IPS DF 6.9 (cell line): ENCODE measurements around the gene TTC7B.

Experiments used
- DNase-seq: peaks from one replicate; pipeline ENCODE4 v3.0.0-alpha.2; 2013; ENCODE audit warnings: low read depth, low spot score
- H3K27ac ChIP-seq: one replicate; pipeline ENCODE4 v1.5.1; 2013; ENCODE audit warnings: low read length, control low read depth
- H3K27me3 ChIP-seq: 2 replicates; pipeline ENCODE4 v1.6.1; 2013; ENCODE audit warnings: mild to moderate bottlenecking, low read length; ENCODE audit not compliant: control insufficient read depth, insufficient read depth
- H3K36me3 ChIP-seq: 2 replicates; pipeline ENCODE4 v1.6.1; 2013; ENCODE audit warnings: low read length; ENCODE audit not compliant: control insufficient read depth, insufficient read depth
- H3K4me1 ChIP-seq: 2 replicates; pipeline ENCODE4 v1.6.1; 2013; ENCODE audit warnings: low read length; ENCODE audit not compliant: control insufficient read depth, insufficient read depth
- H3K4me3 ChIP-seq: 2 replicates; pipeline ENCODE4 v1.5.1; 2013; ENCODE audit warnings: mild to moderate bottlenecking, low read length
- H3K9me3 ChIP-seq: 2 replicates; pipeline ENCODE4 v1.6.1; 2013; ENCODE audit warnings: low read length, inconsistent platforms; ENCODE audit not compliant: control insufficient read depth, insufficient read depth
- WGBS: extraction: QIAGEN DNeasy Blood & Tissue Kit; methylation state at CpG from one replicate; pipeline ENCODE4 v1.1.7; 2013; ENCODE audit warnings: mixed read lengths, missing lambda C conversion rate; ENCODE audit not compliant: insufficient read length, insufficient coverage; 5-methylcytosine and 5-hydroxymethylcytosine counted together

TTC7B gene

GRCh38 chr14:90678846-90679362, 137.3 kb downstream of the TTC7B start:
- no peak for DNase-seq
- peaks cover 1% of the 10 kb centered on the region; the same call in 1 of the 2 replicates for H3K4me1 ChIP-seq
- no peak overlapping the region for H3K4me3 ChIP-seq
- no CpG with 5 or more reads among the region's 6 CpGs for WGBS
- H3K36me3 ChIP-seq: 0 out of 2 replicates have a peak, but pooled peaks cover 2% of the 10 kb centered on the region
- no peak overlapping the region for H3K27ac ChIP-seq
- H3K27me3 ChIP-seq: no peaks in the 10 kb centered on the region
- no peaks in the 10 kb centered on the region for H3K9me3 ChIP-seq

- no peak for DNase-seq
- H3K4me1 ChIP-seq: peaks cover 1% of the 10 kb centered on the region; the same call in 1 of the 2 replicates
- no peaks in the 10 kb centered on the region for H3K9me3 ChIP-seq
- 0 out of 2 replicates have a peak, but pooled peaks cover 2% of the 10 kb centered on the region for H3K36me3 ChIP-seq
- H3K4me3 ChIP-seq: no peak overlapping the region
- H3K27ac ChIP-seq: no peak overlapping the region
- WGBS: no CpG with 5 or more reads among the region's 1 CpG
- H3K27me3 ChIP-seq: no peaks in the 10 kb centered on the region
Observed at GRCh38 chr14:90678420-90678819, 137.8 kb downstream of the TTC7B start.

DNA sequence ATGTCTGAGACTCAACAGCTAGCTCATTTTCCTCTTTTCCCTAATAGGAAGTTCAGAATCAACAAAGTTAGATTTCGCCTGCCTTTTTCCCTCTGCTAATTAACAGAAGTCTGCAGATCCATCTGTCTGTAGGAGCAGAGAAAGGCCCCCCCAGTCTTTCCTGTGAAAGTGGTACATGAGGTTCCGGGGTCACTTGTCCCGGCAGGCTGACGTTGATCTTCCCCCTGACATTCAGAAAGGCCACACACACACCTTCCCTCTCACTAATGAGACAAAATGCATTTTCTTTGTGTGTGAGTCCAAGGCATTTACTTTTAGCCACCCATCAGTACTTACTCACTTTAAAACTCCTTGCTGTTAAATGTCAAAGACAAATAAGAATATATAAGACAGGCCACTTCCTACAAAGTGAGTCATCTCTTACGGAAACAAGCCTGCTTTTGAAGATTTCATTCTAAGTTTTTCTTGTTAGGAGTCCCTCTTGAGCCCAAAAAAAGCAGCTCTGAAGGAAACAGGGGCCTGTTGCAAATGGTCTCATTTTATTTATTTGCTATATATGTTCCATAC, 138.7 kb downstream of the TTC7B start:
- no peak for DNase-seq
- Histone ChIP-seq H3K27ac (no peak overlapping the region), H3K36me3 (0 out of 2 replicates have a peak, but pooled peaks cover 2% of the 10 kb centered on the region), H3K9me3 (no peaks in the 10 kb centered on the region), H3K27me3 (no peaks in the 10 kb centered on the region), H3K4me1 (peaks cover 1% of the 10 kb centered on the region; the same call in 1 of the 2 replicates), H3K4me3 (no peak overlapping the region)
- no CpG with 5 or more reads among the region's 5 CpGs for WGBS

DNA sequence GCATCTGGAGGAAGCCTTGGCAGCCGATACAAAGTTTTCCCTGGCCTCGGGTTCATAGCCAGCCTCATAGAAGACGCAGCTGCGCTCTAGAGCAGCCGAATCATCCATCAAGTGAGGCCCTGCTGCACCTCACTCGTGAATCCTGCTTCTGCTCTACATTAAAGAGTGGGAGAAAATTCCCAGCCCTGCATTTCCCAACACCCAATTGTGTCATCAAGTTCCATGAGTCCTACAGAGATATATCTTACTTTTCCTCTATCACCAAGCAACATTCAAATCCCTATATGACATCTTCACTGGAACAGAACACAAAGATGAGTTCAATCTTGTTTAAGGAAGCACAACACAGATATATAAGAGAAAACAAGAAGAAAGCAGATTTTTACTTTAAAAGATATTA, 139.3 kb downstream of the TTC7B start:
- H3K4me3 ChIP-seq: no peak overlapping the region
- peaks cover 1% of the 10 kb centered on the region; the same call in 1 of the 2 replicates for H3K4me1 ChIP-seq
- WGBS: no CpG with 5 or more reads among the region's 6 CpGs
- 0 out of 2 replicates have a peak, but pooled peaks cover 2% of the 10 kb centered on the region for H3K36me3 ChIP-seq
- DNase-seq: no peak
- H3K27me3 ChIP-seq: no peaks in the 10 kb centered on the region
- no peaks in the 10 kb centered on the region for H3K9me3 ChIP-seq
- no peak overlapping the region for H3K27ac ChIP-seq

- DNase-seq: no peak
- no peak overlapping the region for H3K27ac ChIP-seq
- H3K27me3 ChIP-seq: no peaks in the 10 kb centered on the region
Observed at GRCh38 chr14:90676356-90676755, 139.9 kb downstream of the TTC7B start.

GRCh38 chr14:90675399-90675798, 140.8 kb downstream of the TTC7B start:
- WGBS: no CpG with 5 or more reads among the region's 7 CpGs
- DNase-seq: no peak

More at GRCh38 chr14:90676356-90676755, 139.9 kb downstream of the TTC7B start:
- Histone ChIP-seq H3K4me1 (no peaks in the 10 kb centered on the region), H3K9me3 (no peaks in the 10 kb centered on the region), H3K36me3 (0 out of 2 replicates have a peak, but pooled peaks cover 2% of the 10 kb centered on the region), H3K4me3 (no peak overlapping the region)
- no CpG with 5 or more reads among the region's 7 CpGs for WGBS

GRCh38 chr14:90674716-90675115, 141.5 kb downstream of the TTC7B start:
- H3K9me3 ChIP-seq: no peaks in the 10 kb centered on the region
- DNase-seq: no peak
- no peak overlapping the region for H3K27ac ChIP-seq
- H3K36me3 ChIP-seq: 0 out of 2 replicates have a peak, but pooled peaks cover 2% of the 10 kb centered on the region
- H3K27me3 ChIP-seq: no peaks in the 10 kb centered on the region
- no peak overlapping the region for H3K4me3 ChIP-seq
- no CpG with 5 or more reads among the region's 5 CpGs for WGBS
- H3K4me1 ChIP-seq: no peaks in the 10 kb centered on the region

More at GRCh38 chr14:90675399-90675798, 140.8 kb downstream of the TTC7B start:
- Histone ChIP-seq H3K4me3 (no peak overlapping the region), H3K9me3 (no peaks in the 10 kb centered on the region), H3K36me3 (0 out of 2 replicates have a peak, but pooled peaks cover 2% of the 10 kb centered on the region), H3K4me1 (no peaks in the 10 kb centered on the region), H3K27me3 (no peaks in the 10 kb centered on the region), H3K27ac (no peak overlapping the region)

GRCh38 chr14:90674043-90674670, 142.1 kb downstream of the TTC7B start:
- Histone ChIP-seq H3K4me1 (no peaks in the 10 kb centered on the region), H3K36me3 (0 out of 2 replicates have a peak, but pooled peaks cover 2% of the 10 kb centered on the region), H3K27me3 (no peaks in the 10 kb centered on the region), H3K4me3 (no peak overlapping the region), H3K9me3 (no peaks in the 10 kb centered on the region), H3K27ac (no peak overlapping the region)
- DNase-seq: no peak
- no CpG with 5 or more reads among the region's 8 CpGs for WGBS

DNA sequence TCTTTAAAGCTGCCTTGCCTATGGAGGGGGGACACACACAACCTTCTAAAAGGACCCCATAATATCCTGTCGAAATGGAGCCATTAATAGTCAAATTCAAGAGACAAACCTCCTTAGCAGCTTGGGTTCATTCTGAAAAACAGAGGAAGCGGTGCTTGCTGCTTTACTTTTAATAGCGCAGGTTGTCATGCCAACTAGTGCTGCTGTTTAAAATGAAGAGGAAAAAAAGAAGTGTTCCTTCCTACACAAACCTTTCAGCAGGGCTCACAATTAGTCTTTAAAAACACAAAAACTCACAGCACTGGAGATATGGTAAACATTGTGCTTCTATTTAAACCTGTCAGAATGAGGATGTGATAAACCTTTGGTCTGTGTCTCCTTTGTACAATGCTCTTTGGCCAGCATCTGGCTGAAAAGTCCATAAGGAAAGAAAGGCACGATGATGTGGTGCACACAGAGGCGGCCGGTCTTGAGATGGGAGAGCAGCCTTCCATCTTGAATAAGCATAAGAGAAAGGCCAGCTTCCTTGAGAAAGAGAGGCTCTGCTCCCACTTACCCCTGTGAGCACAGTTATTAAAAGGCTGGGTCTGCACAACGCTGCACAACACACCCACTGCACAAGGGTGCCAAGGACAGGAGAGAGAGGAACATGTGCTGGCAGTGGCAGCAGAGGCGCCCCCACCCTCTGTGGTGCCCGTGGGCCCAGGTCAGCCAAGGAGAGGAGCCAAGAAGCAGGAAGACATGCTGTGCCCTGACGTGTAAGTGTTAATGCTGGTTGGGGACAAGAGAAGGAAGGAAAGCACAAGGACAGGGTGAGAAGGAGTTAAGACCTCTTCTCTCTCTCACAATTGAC, 144.6 kb downstream of the TTC7B start:
- H3K4me1 ChIP-seq: no peaks in the 10 kb centered on the region
- no peak overlapping the region for H3K27ac ChIP-seq
- no peak for DNase-seq
- no peaks in the 10 kb centered on the region for H3K9me3 ChIP-seq
- H3K27me3 ChIP-seq: no peaks in the 10 kb centered on the region
- WGBS: no CpG with 5 or more reads among the region's 10 CpGs
- H3K36me3 ChIP-seq: 0 out of 2 replicates have a peak, but pooled peaks cover 2% of the 10 kb centered on the region
- H3K4me3 ChIP-seq: no peak overlapping the region

DNA sequence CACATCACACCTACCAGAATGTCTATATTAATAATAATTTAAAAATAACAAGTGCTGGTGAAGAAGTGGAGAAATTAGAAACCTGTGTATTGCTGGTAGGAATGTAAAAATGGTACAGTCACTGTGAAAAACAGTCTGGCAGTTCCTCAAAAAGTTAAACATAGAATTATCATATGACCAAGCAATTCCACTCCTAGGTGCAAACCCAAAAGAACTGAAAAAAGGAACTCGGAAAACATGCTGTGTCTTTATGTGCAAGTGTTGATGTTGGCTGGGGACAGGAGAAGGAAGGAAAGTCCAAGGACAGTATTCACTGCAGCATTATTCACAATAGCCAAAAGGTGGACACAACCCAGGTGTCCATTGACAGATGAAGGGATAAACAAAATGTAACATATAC, 146.5 kb downstream of the TTC7B start:
- H3K27ac ChIP-seq: no peak overlapping the region
- no peaks in the 10 kb centered on the region for H3K9me3 ChIP-seq
- no peaks in the 10 kb centered on the region for H3K27me3 ChIP-seq
- no peak for DNase-seq
- no CpG with 5 or more reads among the region's 1 CpG for WGBS
- no peaks in the 10 kb centered on the region for H3K4me1 ChIP-seq
- H3K36me3 ChIP-seq: no peaks in the 10 kb centered on the region
- H3K4me3 ChIP-seq: no peak overlapping the region
